A549 (cell line): ENCODE measurements around the gene TMEM196. TPM values are rescaled to one million over a fixed set of nuclear protein-coding genes. Genes with fewer than 3 reads are reported as not detected.

Experiments
- ATAC-seq, 2 experiments: fragments of 200-7000 bp in 1 of 2; fragments of >200 bp in 1 of 2; cut with Nextera tagmentation in 1 of 2; cut with Tn5 transposase in 1 of 2; 3 replicates each; pipeline versions ENCODE4 v1.8.0 to v1.9.1; 2018 to 2020; ENCODE audit warnings: mild to moderate bottlenecking in 1 of 2, moderate library complexity in 1 of 2
- CTCF ChIA-PET: fragments of 300-600 bp; sonication (Branson Sonifier 250); formaldehyde crosslinking; extraction: SDS; loops from one replicate; lab custom pipeline; 2021; ENCODE audit warnings: antibody characterized with exemption, inconsistent platforms; lab: Yijun Ruan, JAX
- POLR2A ChIA-PET: fragments of 350-600 bp; formaldehyde crosslinking; extraction: SDS; loops from one replicate; lab custom pipeline; 2021; ENCODE audit warnings: antibody characterized with exemption, inconsistent platforms; lab: Yijun Ruan, JAX
- DNase-seq, 2 experiments: peaks; one replicate each; pipeline versions ENCODE4 v3.0.0 to v3.0.0-alpha.2; 2011 to 2016; ENCODE audit warnings: low read depth in 1 of 2, low spot score in 1 of 2
- FAIRE-seq: peaks from 2 replicates; lab custom pipeline; 2011; peaks lifted over from hg19 to GRCh38; lab: Jason Lieb, UNC
- H3K27ac ChIP-seq, 2 experiments: fragments of >200 bp; sonication (Bioruptor Twin); formaldehyde crosslinking; 3 replicates each; pipeline ENCODE4 v1.5.1; 2016 to 2017
- H3K4me1 ChIP-seq: fragments of >200 bp; sonication (Bioruptor Twin); formaldehyde crosslinking; 3 replicates; pipeline ENCODE4 v1.6.1; 2016
- H3K4me2 ChIP-seq: fragments of >200 bp; sonication (Bioruptor Twin); formaldehyde crosslinking; 3 replicates; pipeline ENCODE4 v1.6.1; 2016
- H3K4me3 ChIP-seq: fragments of >200 bp; sonication (Bioruptor Twin); formaldehyde crosslinking; 3 replicates; pipeline ENCODE4 v1.5.1; 2016
- H3K9me3 ChIP-seq: fragments of >200 bp; sonication (Bioruptor Twin); formaldehyde crosslinking; 3 replicates; pipeline ENCODE4 v1.6.1; 2016
- ATOH8 ChIP-seq: fragments of 250-450 bp; sonication (Bioruptor Pico); IDR thresholded peaks from 2 replicates; pipeline ENCODE4 v1.5.0; 2020; ENCODE audit warnings: low read depth, mild to moderate bottlenecking, moderate library complexity
- BCL3 ChIP-seq: fragments of >200 bp; sonication (Bioruptor Twin); formaldehyde crosslinking; IDR thresholded peaks from 3 replicates; pipeline ENCODE4 v1.6.1; 2016
- CBX2 ChIP-seq: fragments of 200-600 bp; sonication (generic); IDR thresholded peaks from 2 replicates; pipeline ENCODE4 v1.6.1; 2016; ENCODE audit warnings: low read depth, mild to moderate bottlenecking, borderline replicate concordance
- CBX8 ChIP-seq: fragments of 200-600 bp; sonication (generic); IDR thresholded peaks from 2 replicates; pipeline ENCODE4 v1.6.1; 2016
- EHMT2 ChIP-seq: fragments of 200-600 bp; sonication (generic); IDR thresholded peaks from 2 replicates; pipeline ENCODE4 v1.6.1; 2016; ENCODE audit warnings: antibody characterized with exemption, low read depth, mild to moderate bottlenecking, moderate library complexity
- ESRRA ChIP-seq: fragments of 150-350 bp; IDR thresholded peaks from 2 replicates; pipeline ENCODE4 v1.6.1; 2014; ENCODE audit warnings: mild to moderate bottlenecking, low read length, borderline replicate concordance
- FOSB ChIP-seq: fragments of 250-450 bp; sonication (Bioruptor Pico); IDR thresholded peaks from 2 replicates; pipeline ENCODE4 v1.5.0; 2020; ENCODE audit warnings: mild to moderate bottlenecking, moderate library complexity
- HEYL ChIP-seq: fragments of 250-450 bp; sonication (Bioruptor Pico); IDR thresholded peaks from 2 replicates; pipeline ENCODE4 v1.8.0; 2021; ENCODE audit warnings: mild to moderate bottlenecking, moderate library complexity
- HOXA7 ChIP-seq: fragments of 250-450 bp; sonication (Bioruptor Pico); IDR thresholded peaks from 2 replicates; pipeline ENCODE4 v1.5.0; 2020; ENCODE audit warnings: mild to moderate bottlenecking, moderate library complexity
- JUN ChIP-seq, 2 experiments: fragments of >200 bp; sonication (Bioruptor Twin); formaldehyde crosslinking; IDR thresholded peaks; 2 replicates in 1 of 2; 3 replicates in 1 of 2; pipeline ENCODE4 v1.6.1; 2016 to 2017
- JUNB ChIP-seq: fragments of >200 bp; sonication (Bioruptor Twin); formaldehyde crosslinking; IDR thresholded peaks from 2 replicates; pipeline ENCODE4 v1.6.1; 2016
- KDM1A ChIP-seq: fragments of 200-600 bp; sonication (generic); IDR thresholded peaks from 2 replicates; pipeline ENCODE4 v1.6.1; 2016; ENCODE audit warnings: low read depth, mild to moderate bottlenecking
- KDM5A ChIP-seq: fragments of 200-600 bp; sonication (generic); IDR thresholded peaks from 2 replicates; pipeline ENCODE4 v1.6.1; 2016; ENCODE audit warnings: antibody characterized with exemption, mild to moderate bottlenecking
- MAFK ChIP-seq: fragments of 450-650 bp; IDR thresholded peaks from 2 replicates; pipeline ENCODE4 v1.6.1; 2014; ENCODE audit not compliant: partially characterized antibody
- MYC ChIP-seq: IDR thresholded peaks from 2 replicates; pipeline ENCODE4 v1.6.1; 2012; ENCODE audit warnings: mild to moderate bottlenecking, inconsistent platforms, low read length, improper control_type of control experiment, borderline replicate concordance
- NFE2L2 ChIP-seq: fragments of 150-350 bp; conservative IDR thresholded peaks from 2 replicates; pipeline ENCODE4 v1.6.1; 2014; ENCODE audit warnings: low read length
- NR3C1 ChIP-seq: fragments of >200 bp; sonication (Bioruptor Twin); formaldehyde crosslinking; IDR thresholded peaks from 3 replicates; pipeline ENCODE4 v1.6.1; 2017
- POLR2A ChIP-seq: IDR thresholded peaks from 2 replicates; pipeline ENCODE4 v1.6.1; 2012; ENCODE audit warnings: mild to moderate bottlenecking, low read length
- RAD21 ChIP-seq, 2 experiments: fragments of >200 bp in 1 of 2; sonication (Bioruptor Twin) in 1 of 2; formaldehyde crosslinking in 1 of 2; IDR thresholded peaks in 1 of 2; conservative IDR thresholded peaks in 1 of 2; 2 replicates in 1 of 2; 3 replicates in 1 of 2; pipeline ENCODE4 v1.6.1; 2012 to 2018; ENCODE audit warnings: inconsistent platforms in 1 of 2
- RARB ChIP-seq: fragments of 250-450 bp; sonication (Bioruptor Pico); IDR thresholded peaks from 2 replicates; pipeline ENCODE4 v1.8.0; 2021; ENCODE audit warnings: mild to moderate bottlenecking, moderate library complexity
- RCOR1 ChIP-seq: fragments of 150-350 bp; IDR thresholded peaks from 2 replicates; pipeline ENCODE4 v1.6.1; 2014; ENCODE audit warnings: antibody characterized with exemption, low read length, low read depth
- RNF2 ChIP-seq: fragments of 200-600 bp; sonication (generic); IDR thresholded peaks from 2 replicates; pipeline ENCODE4 v1.6.1; 2016; ENCODE audit warnings: low read depth, mild to moderate bottlenecking, antibody characterized with exemption, moderate library complexity, borderline replicate concordance
- SMC3 ChIP-seq: fragments of >200 bp; sonication (Bioruptor Twin); formaldehyde crosslinking; IDR thresholded peaks from 3 replicates; pipeline ENCODE4 v1.6.1; 2018; ENCODE audit warnings: inconsistent platforms
- ZC3H11A ChIP-seq: fragments of 450-650 bp; IDR thresholded peaks from 2 replicates; pipeline ENCODE4 v1.6.1; 2014; ENCODE audit warnings: antibody characterized with exemption, mild to moderate bottlenecking
- ZFP36 ChIP-seq: fragments of 450-650 bp; IDR thresholded peaks from 2 replicates; pipeline ENCODE4 v1.6.1; 2014; ENCODE audit warnings: borderline replicate concordance; ENCODE audit not compliant: partially characterized antibody
- WGBS: methylation state at CpG from one replicate; pipeline ENCODE4 v1.1.6; 2017; ENCODE audit errors: missing lambda C conversion rate; 5-methylcytosine and 5-hydroxymethylcytosine counted together
- polyA plus RNA-seq, 4 experiments: library from polyadenylated mRNA; depleted of rRNA in 3 of 4; stranded (reverse); fragments of >200 nt; fragmentation: RNase III in 1 of 4; extraction: RNeasy Plus Mini Kit Qiagen cat#74134 plus additional on column Dnase treatment in 1 of 4; gene quantifications; 2 replicates in 3 of 4; 3 replicates in 1 of 4; pipeline ENCODE4 v1.2.3, GENCODE V29; 2011 to 2017

Gene TMEM196
- polyA plus RNA-seq, 2 of the 4 experiments (the other 2 are of a cell fraction), result not detected

GRCh38 chr7:19815546-19815945 lies 42.1 kb upstream of the TMEM196 start:
- DNase-seq, result no peak
- POLR2A ChIA-PET, result no interaction called here
- WGBS, result 77% methylated on average over 2 of the region's 2 CpGs

GRCh38 chr7:19814776-19815175 lies 41.4 kb upstream of the TMEM196 start:
- ATAC-seq (no peak), FAIRE-seq (no peak), DNase-seq (no peak)
- TF ChIP-seq CBX8 (no peak), NFE2L2 (no peak)
- Histone ChIP-seq H3K4me3 (no peak overlapping the region), H3K4me1 (no peaks in the 10 kb centered on the region), H3K4me2 (no peak overlapping the region), H3K27ac (no peak overlapping the region), H3K9me3 (no peaks in the 10 kb centered on the region)
- 87% methylated on average over 2 of the region's 2 CpGs for WGBS
- ChIA-PET POLR2A (no interaction called here), CTCF (no interaction called here)

More at GRCh38 chr7:19815546-19815945, 42.1 kb upstream of the TMEM196 start:
- no peaks in the 10 kb centered on the region for H3K9me3 ChIP-seq
- FAIRE-seq, result no peak
- H3K27ac ChIP-seq, result no peak overlapping the region
- ATAC-seq, result no peak
- no peak overlapping the region for H3K4me2 ChIP-seq
- TF ChIP-seq FOSB (no peak), ATOH8 (CRISPR knock-in tag) (no peak), RCOR1 (no peak), MAFK (no peak), ZFP36 (no peak), HEYL (no peak), SMC3 (no peak), NR3C1 (no peak), JUN (IDR thresholded peaks at IDR 0.05) (no peak), POLR2A (no peak), KDM1A (no peak), ZC3H11A (no peak), MYC (no peak), JUNB (no peak), EHMT2 (no peak), HOXA7 (CRISPR knock-in tag) (no peak)
- TF ChIP-seq, all 56 proteins: peak for 0
- CTCF ChIA-PET, result no interaction called here
- no peak overlapping the region for H3K4me3 ChIP-seq
- no peaks in the 10 kb centered on the region for H3K4me1 ChIP-seq

GRCh38 chr7:19811386-19811785 lies 38.0 kb upstream of the TMEM196 start:
- ChIA-PET POLR2A (no interaction called here), CTCF (interaction anchor here (1.0 kb wide), 1 partner anchor 360 kb away, joined by 3 read pairs; no protein-coding TSS in a partner anchor)
- H3K4me3 ChIP-seq, result no peak overlapping the region
- H3K27ac ChIP-seq, result no peak overlapping the region
- no peak for ATAC-seq
- no peaks in the 10 kb centered on the region for H3K9me3 ChIP-seq
- WGBS, result 25% methylated on average over 1 of the region's 1 CpG
- H3K4me2 ChIP-seq, result no peak overlapping the region
- FAIRE-seq, result no peak
- TF ChIP-seq BCL3, result no peak
- TF ChIP-seq ATOH8 (CRISPR knock-in tag), result no peak
- TF ChIP-seq ZC3H11A, result no peak
- TF ChIP-seq RAD21 (conservative IDR thresholded peaks at IDR 0.05 in 1 of 2, IDR thresholded peaks at IDR 0.05 in 1 of 2), result no peak
- no peak for TF ChIP-seq HOXA7 (CRISPR knock-in tag)
- no peak for TF ChIP-seq MAFK
- no peak for TF ChIP-seq ZFP36
- TF ChIP-seq KDM5A, result no peak
- no peak for TF ChIP-seq ESRRA
- no peak for TF ChIP-seq RNF2
- TF ChIP-seq RCOR1, result no peak
- no peak for TF ChIP-seq JUN (IDR thresholded peaks at IDR 0.05)
- TF ChIP-seq POLR2A, result no peak
- no peak for TF ChIP-seq NR3C1
- no peak for TF ChIP-seq RARB (CRISPR knock-in tag)
- TF ChIP-seq CBX2, result no peak
- no peak for DNase-seq
- H3K4me1 ChIP-seq, result no peaks in the 10 kb centered on the region
